Right lobe of liver (tissue), 6 donors: ENCODE measurements around the gene FANCC. TPM values are rescaled to one million over a fixed set of nuclear protein-coding genes. Genes with fewer than 3 reads are reported as not detected.

Experiments
- ATAC-seq, 4 donors: fragments of 200-7000 bp; cut with Tn5 transposase; one replicate each; pipeline ENCODE4 v1.9.1; 2020; ENCODE audit warnings: mild to moderate bottlenecking in 4 of 4, moderate library complexity in 4 of 4
- DNase-seq, 3 donors: peaks; one replicate each; pipeline ENCODE4 v3.0.0-alpha.2; 2020
- H3K27ac ChIP-seq, 3 donors: fragments of 200-600 bp; one replicate each; pipeline ENCODE4 v1.8.0; 2022
- H3K27me3 ChIP-seq, 2 donors: fragments of 200-600 bp; one replicate each; pipeline ENCODE4 v1.8.0; 2022
- H3K36me3 ChIP-seq, 4 donors: fragments of 200-600 bp; sonication (generic) in 1 of 4; one replicate each; pipeline versions ENCODE4 v1.5.1 to v1.8.0; 2017 to 2022; ENCODE audit warnings: control low read depth in 1 of 4
- H3K4me1 ChIP-seq, 4 donors: fragments of 200-600 bp; sonication (generic) in 1 of 4; one replicate each; pipeline versions ENCODE4 v1.5.1 to v1.8.0; 2017 to 2022; ENCODE audit warnings: control low read depth in 1 of 4
- H3K4me3 ChIP-seq, 3 donors: fragments of 200-600 bp; one replicate each; pipeline ENCODE4 v1.8.0; 2022
- H3K9me3 ChIP-seq, 4 donors: fragments of 200-600 bp; sonication (generic) in 1 of 4; one replicate each; pipeline versions ENCODE4 v1.5.1 to v1.8.0; 2017 to 2022; ENCODE audit warnings: control low read depth in 1 of 4
- CTCF ChIP-seq, 4 donors: fragments of 200-600 bp in 3 of 4; fragments of 450-650 bp in 1 of 4; IDR thresholded peaks; one replicate each; pipeline versions ENCODE4 v1.5.1 to v1.8.0; 2016 to 2022; ENCODE audit warnings: antibody characterized with exemption in 4 of 4, mild to moderate bottlenecking in 2 of 4
- POLR2A ChIP-seq: fragments of 450-650 bp; IDR thresholded peaks from one replicate; pipeline ENCODE4 v1.6.1; 2017; ENCODE audit warnings: antibody characterized with exemption, mild to moderate bottlenecking
- WGBS: methylation state at CpG from one replicate; pipeline ENCODE4 v1.1.6; 2018; ENCODE audit warnings: low coverage, low lambda C conversion rate; ENCODE audit not compliant: insufficient coverage; ENCODE audit errors: missing lambda C conversion rate; 5-methylcytosine and 5-hydroxymethylcytosine counted together
- intact Hi-C, 2 donors: fragments of 100-400 bp; cut with DNase I; formaldehyde crosslinking; loops; one replicate each; pipeline versions ENCODE4 v1.11.2 to v1.14.1; 2022
- total RNA-seq, 6 experiments: library from RNA; depleted of rRNA in 2 of 6; stranded (reverse); fragments of >200 nt in 2 of 6; fragmentation: NEBNext Ultra II Directional in 3 of 6; extraction: Animal tissue kit (Norgen Biotek cat#: 25700) in 3 of 6; gene quantifications; one replicate each; pipeline versions ENCODE4 v1.1.0 to v1.2.4, GENCODE V29; 2016 to 2023
- donor health status: DM: no; HTN: yes; CAD: no.
- donor health status: DM: no; HTN: no; CAD: no.
- donor health status: DM: no; HTN: no; CAD: no.
- donor health status: DM: no; HTN: yes; CAD: no.
- donor health status: DM: no; HTN: yes; CAD: no.

Gene FANCC
- total RNA-seq, 6 experiments from 2014 or later = 8.1 to 27.9 (median 13.2) TPM

DNA sequence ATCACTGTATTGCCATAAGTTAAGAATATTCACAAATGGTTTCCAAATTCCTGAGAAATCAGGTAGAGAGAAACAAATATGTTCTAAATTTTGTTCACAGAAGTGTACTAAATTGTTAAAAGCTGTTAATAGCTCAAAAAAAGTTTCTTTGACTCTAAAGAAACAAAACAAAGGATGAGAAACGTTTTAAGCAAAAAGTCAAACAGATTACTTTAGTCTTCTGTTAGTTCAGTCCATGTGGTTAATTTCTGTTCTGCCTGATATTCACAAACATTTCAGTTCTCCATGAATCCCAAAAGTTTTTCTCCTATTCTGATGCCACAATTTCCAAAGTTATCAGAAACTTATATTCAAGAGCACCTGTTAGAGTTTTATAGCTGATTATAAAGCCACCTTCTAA is 7.7 kb upstream of the FANCC start:
- H3K27ac ChIP-seq = no peak overlapping the region
- no peaks in the 10 kb centered on the region for H3K9me3 ChIP-seq
- H3K27me3 ChIP-seq = no peaks in the 10 kb centered on the region
- no peak for TF ChIP-seq CTCF (IDR thresholded peaks at IDR 0.05)
- TF ChIP-seq POLR2A = no peak
- ATAC-seq (no peak), DNase-seq (no peak)
- intact Hi-C loops = no loop called here
- 37% methylated on average over 1 of the region's 1 CpG for WGBS
- no peak overlapping the region for H3K4me3 ChIP-seq
- H3K36me3 ChIP-seq = no peaks in the 10 kb centered on the region
- H3K4me1 ChIP-seq = no peaks in the 10 kb centered on the region

GRCh38 chr9:95317893-95318211 is 343 bp upstream of the FANCC start:
- TF ChIP-seq POLR2A = no peak
- no peak for TF ChIP-seq CTCF (IDR thresholded peaks at IDR 0.05)
- intact Hi-C loops = no loop called here
- Histone ChIP-seq H3K9me3 (no peaks in the 10 kb centered on the region), H3K27ac (peak overlapping the region; percentile 82 to 97 (median 91)), H3K27me3 (no peaks in the 10 kb centered on the region), H3K4me3 (peak overlapping the region; percentile 95 to 100 (median 100)), H3K36me3 (no peaks in the 10 kb centered on the region), H3K4me1 (peaks cover 0 to 5% (median 0%) of the 10 kb centered on the region in 4 donors)
- WGBS = 5% methylated on average over 10 of the region's 10 CpGs
- ATAC-seq (no peak), DNase-seq (no peak)

- TF ChIP-seq CTCF (IDR thresholded peaks at IDR 0.05) (no peak), POLR2A (no peak)
- WGBS = 1% methylated on average over 16 of the region's 22 CpGs
- Histone ChIP-seq H3K4me1 (peaks cover 0 to 5% (median 0%) of the 10 kb centered on the region in 4 donors), H3K9me3 (no peaks in the 10 kb centered on the region), H3K36me3 (no peaks in the 10 kb centered on the region), H3K27me3 (no peaks in the 10 kb centered on the region), H3K4me3 (peak overlapping the region; percentile 95 to 100 (median 100)), H3K27ac (peak overlapping the region; percentile 82 to 97 (median 91))
- intact Hi-C loops = no loop called here
- ATAC-seq (peak; percentile 71 to 83 (median 76)), DNase-seq (peak; percentile 83 to 85 (median 83))
These were observed 753 bp downstream of the FANCC start for GRCh38 chr9:95316794-95317118.

- DNase-seq (no peak), ATAC-seq (no peak)
- H3K9me3 ChIP-seq = no peaks in the 10 kb centered on the region
- peaks cover 0 to 5% (median 0%) of the 10 kb centered on the region in 4 donors for H3K4me1 ChIP-seq
- peak overlapping the region; percentile 95 to 100 (median 100) for H3K4me3 ChIP-seq
- TF ChIP-seq CTCF (IDR thresholded peaks at IDR 0.05) (no peak), POLR2A (no peak)
- peak overlapping the region; percentile 82 to 97 (median 91) for H3K27ac ChIP-seq
- H3K36me3 ChIP-seq = no peaks in the 10 kb centered on the region
- H3K27me3 ChIP-seq = no peaks in the 10 kb centered on the region
- WGBS = 33% methylated on average over 3 of the region's 3 CpGs
- intact Hi-C loops = no loop called here
These were observed 1.2 kb downstream of the FANCC start for GRCh38 chr9:95316274-95316673.
